Esophagus muscularis mucosa (tissue), 4 donors: ENCODE data around the gene ZP2. TPM values are rescaled to one million over a fixed set of nuclear protein-coding genes. Genes with fewer than 3 reads are reported as not detected.
"Not testable (repeated sequence)": the region's sequence is repeated elsewhere in the genome, so short reads cannot be mapped to it uniquely, and the experiment has no call there.

Source experiments
- DNase-seq: peaks from one replicate; pipeline ENCODE4 v3.0.0-alpha.2; 2017; ENCODE audit errors: extremely low spot score
- H3K27ac ChIP-seq, 4 donors: fragments of 200-600 bp; sonication (generic); replicated peaks in 1 of 4; 1 replicate in 3 of 4; 2 replicates in 1 of 4; pipeline ENCODE4 v1.5.1; 2016 to 2019; ENCODE audit warnings: mild to moderate bottlenecking in 1 of 4
- H3K27me3 ChIP-seq, 4 donors: fragments of 200-600 bp; sonication (generic); one replicate each; pipeline versions ENCODE4 v1.5.1 to v1.6.0; 2016 to 2019
- H3K36me3 ChIP-seq, 4 donors: fragments of 200-600 bp; sonication (generic); one replicate each; pipeline ENCODE4 v1.5.1; 2016 to 2019
- H3K4me1 ChIP-seq, 4 donors: fragments of 200-600 bp; sonication (generic); one replicate each; pipeline ENCODE4 v1.5.1; 2016 to 2019
- H3K4me3 ChIP-seq, 4 donors: fragments of 200-600 bp; sonication (generic); 1 replicate in 2 of 4; 2 replicates in 2 of 4; pipeline ENCODE4 v1.5.1; 2016 to 2019; ENCODE audit warnings: mild to moderate bottlenecking in 4 of 4, moderate library complexity in 1 of 4
- H3K9me3 ChIP-seq, 4 donors: fragments of 200-600 bp; sonication (generic); 1 replicate in 3 of 4; 2 replicates in 1 of 4; pipeline ENCODE4 v1.5.1; 2016 to 2019
- EP300 ChIP-seq: sonication (generic); formaldehyde crosslinking; IDR thresholded peaks from one replicate; pipeline ENCODE4 v1.6.1; 2017; ENCODE audit warnings: antibody characterized with exemption
- POLR2A ChIP-seq: fragments of 450-650 bp; IDR thresholded peaks from one replicate; pipeline ENCODE4 v1.6.1; 2017; ENCODE audit warnings: antibody characterized with exemption, moderate library complexity, mild to moderate bottlenecking, low read depth
- POLR2AphosphoS5 ChIP-seq, 2 donors: sonication (generic); formaldehyde crosslinking; IDR thresholded peaks; one replicate each; pipeline ENCODE4 v1.6.1; 2017; ENCODE audit warnings: antibody characterized with exemption in 2 of 2
- WGBS: methylation state at CpG from one replicate; pipeline ENCODE4 v1.1.5; 2018; 5-methylcytosine and 5-hydroxymethylcytosine counted together
- intact Hi-C: fragments of 100-400 bp; cut with DNase I; formaldehyde crosslinking; loops from one replicate; pipeline ENCODE4 v1.15.1; 2023
- total RNA-seq, 4 donors: library from RNA; depleted of rRNA; stranded (reverse); fragments of >200 nt; gene quantifications; one replicate each; pipeline versions ENCODE4 v1.1.0 to v1.2.1, GENCODE V29; 2016
- TF ChIP-seq, protein P1 (sequence below), 3 experiments: fragments of 200-600 bp in 2 of 3; fragments of 450-650 bp in 1 of 3; sonication (generic) in 2 of 3; IDR thresholded peaks; one replicate each; pipeline ENCODE4 v1.5.1; 2017 to 2019; ENCODE audit warnings: antibody characterized with exemption in 3 of 3, mild to moderate bottlenecking in 2 of 3, moderate library complexity in 1 of 3

ZP2 gene
- total RNA-seq, 4 donors from 2014 or later, result not detected

DNA sequence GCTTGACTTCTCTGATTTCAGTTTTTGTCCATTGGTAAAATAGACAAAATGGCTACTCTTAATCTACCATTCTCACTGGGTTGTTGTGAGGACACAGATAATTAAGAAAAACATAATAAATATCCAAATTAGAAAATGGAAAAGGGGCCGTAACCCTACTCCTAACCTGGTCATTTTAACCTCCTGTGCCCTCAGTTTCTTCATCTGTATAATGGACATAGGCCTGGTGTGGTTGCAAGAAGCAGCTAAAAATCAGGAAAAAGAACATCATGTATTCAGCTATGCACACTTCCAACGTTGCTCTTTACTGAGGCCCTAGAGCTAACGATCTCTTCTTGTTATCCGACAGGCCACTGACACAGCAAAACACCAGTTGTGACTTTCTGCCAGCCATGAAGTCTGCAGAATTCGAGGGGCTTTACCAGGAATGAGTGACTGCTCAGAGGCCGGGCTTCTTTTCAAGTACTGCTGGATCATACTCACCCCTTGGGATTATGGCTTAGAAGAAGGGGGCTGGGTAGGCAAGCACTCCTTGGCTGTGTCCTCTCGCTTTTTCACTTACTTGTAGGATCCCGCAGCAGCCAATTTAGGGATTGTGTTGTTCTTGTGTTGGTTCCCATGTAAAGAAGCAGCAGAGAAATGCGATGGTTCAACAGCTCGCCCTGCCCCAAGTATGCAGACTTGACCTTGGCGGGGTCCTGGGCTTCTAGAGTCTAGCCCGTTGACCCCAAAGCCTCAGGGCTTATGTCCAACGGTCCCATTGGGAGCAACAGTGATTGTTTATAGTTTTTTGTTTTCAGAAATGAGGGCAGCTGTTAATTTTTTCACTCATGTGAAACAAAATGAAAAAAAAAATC, 32.0 kb downstream of the ZP2 start:
- Histone ChIP-seq H3K4me3 (no peak overlapping the region), H3K27ac (no peak overlapping the region), H3K36me3 (peaks cover 61 to 87% (median 80%) of the 10 kb centered on the region in 4 donors), H3K9me3 (no peaks in the 10 kb centered on the region), H3K4me1 (no peaks in the 10 kb centered on the region), H3K27me3 (no peaks in the 10 kb centered on the region)
- no peak for DNase-seq
- no peak for TF ChIP-seq EP300
- 81% methylated on average over 12 of the region's 13 CpGs for WGBS
- intact Hi-C loops, result no loop called here

DNA sequence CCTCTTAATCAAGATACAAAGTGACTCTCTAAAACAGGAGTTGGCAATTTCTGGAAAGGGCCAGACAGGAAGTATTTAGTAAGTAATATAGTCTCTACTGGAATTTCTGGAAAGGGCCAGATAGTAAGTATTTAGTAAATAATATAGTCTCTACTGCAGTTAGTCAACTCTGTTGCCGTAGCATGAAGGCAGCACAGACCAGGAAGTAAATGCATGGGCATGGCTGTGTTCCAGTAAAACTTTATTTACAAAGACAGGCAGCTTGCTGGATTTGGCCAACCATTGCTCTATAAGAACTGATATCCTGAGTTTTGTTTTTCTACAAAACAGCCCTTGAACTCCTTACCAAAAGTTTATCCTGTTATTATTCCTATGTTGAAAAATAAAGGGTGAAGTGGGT, 36.0 kb downstream of the ZP2 start:
- no peaks in the 10 kb centered on the region for H3K4me1 ChIP-seq
- DNase-seq, result no peak
- no peak overlapping the region for H3K27ac ChIP-seq
- 84% methylated on average over 1 of the region's 1 CpG for WGBS
- TF ChIP-seq POLR2AphosphoS5 (IDR thresholded peaks at IDR 0.05) (no peak), POLR2A (no peak), EP300 (no peak)
- TF ChIP-seq, protein P1, sequence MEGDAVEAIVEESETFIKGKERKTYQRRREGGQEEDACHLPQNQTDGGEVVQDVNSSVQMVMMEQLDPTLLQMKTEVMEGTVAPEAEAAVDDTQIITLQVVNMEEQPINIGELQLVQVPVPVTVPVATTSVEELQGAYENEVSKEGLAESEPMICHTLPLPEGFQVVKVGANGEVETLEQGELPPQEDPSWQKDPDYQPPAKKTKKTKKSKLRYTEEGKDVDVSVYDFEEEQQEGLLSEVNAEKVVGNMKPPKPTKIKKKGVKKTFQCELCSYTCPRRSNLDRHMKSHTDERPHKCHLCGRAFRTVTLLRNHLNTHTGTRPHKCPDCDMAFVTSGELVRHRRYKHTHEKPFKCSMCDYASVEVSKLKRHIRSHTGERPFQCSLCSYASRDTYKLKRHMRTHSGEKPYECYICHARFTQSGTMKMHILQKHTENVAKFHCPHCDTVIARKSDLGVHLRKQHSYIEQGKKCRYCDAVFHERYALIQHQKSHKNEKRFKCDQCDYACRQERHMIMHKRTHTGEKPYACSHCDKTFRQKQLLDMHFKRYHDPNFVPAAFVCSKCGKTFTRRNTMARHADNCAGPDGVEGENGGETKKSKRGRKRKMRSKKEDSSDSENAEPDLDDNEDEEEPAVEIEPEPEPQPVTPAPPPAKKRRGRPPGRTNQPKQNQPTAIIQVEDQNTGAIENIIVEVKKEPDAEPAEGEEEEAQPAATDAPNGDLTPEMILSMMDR (IDR thresholded peaks at IDR 0.05), result no peak
- H3K27me3 ChIP-seq, result no peaks in the 10 kb centered on the region
- H3K9me3 ChIP-seq, result no peaks in the 10 kb centered on the region
- no peak overlapping the region for H3K4me3 ChIP-seq
- peaks cover 82 to 99% (median 97%) of the 10 kb centered on the region in 4 donors for H3K36me3 ChIP-seq
- intact Hi-C loops, result no loop called here

DNA sequence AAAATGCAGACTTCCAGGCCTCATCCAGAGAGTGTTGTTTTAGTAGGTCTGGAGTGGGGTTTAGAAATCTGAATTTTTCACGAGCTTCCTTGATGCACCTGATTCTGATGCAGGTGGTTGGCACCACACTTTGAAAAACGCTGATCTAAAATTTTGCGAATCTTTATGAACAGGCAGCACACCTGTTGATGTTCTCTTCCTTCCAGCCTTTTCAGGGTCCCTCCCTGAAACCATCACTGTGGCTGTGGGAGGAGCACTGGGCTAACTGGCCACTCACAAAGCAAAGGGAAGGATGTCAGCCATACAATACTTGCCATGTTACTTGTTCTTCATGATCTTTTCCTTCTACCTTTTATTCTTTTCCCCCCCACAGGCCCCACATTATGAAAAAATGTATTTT, 38.7 kb downstream of the ZP2 start:
- intact Hi-C loops, result no loop called here
- WGBS, result 95% methylated on average over 3 of the region's 3 CpGs
- no peaks in the 10 kb centered on the region for H3K9me3 ChIP-seq
- no peak overlapping the region for H3K4me3 ChIP-seq
- TF ChIP-seq, protein P1 (IDR thresholded peaks at IDR 0.05), result no peak
- TF ChIP-seq POLR2A (no peak), POLR2AphosphoS5 (IDR thresholded peaks at IDR 0.05) (no peak), EP300 (no peak)
- H3K27ac ChIP-seq, result no peak overlapping the region
- no peaks in the 10 kb centered on the region for H3K27me3 ChIP-seq
- H3K36me3 ChIP-seq, result peaks cover 63 to 85% (median 75%) of the 10 kb centered on the region in 4 donors
- H3K4me1 ChIP-seq, result peaks cover 0 to 19% (median 11%) of the 10 kb centered on the region in 4 donors
- no peak for DNase-seq

DNA sequence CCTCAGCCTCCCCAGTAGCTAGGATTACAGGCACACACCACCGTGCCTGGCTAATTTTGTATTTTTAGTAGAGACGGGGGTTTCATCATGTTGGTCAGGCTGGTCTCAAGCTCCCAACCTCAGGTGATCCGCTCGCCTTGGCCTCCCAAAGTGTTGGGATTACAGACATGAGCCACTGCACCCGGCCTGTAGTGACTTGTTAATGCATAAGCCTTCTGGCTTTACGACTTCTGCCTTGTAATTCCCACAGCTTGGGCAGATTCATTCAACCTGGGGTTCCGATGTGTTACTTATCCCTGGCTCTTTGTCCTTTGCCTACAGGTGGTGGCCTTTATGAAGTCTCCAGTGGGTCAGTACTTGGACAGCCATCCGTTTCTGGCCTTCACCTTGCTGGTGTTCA, 41.3 kb downstream of the ZP2 start:
- H3K36me3 ChIP-seq, result peaks cover 60 to 85% (median 75%) of the 10 kb centered on the region in 4 donors
- not testable (repeated sequence) for H3K4me3 ChIP-seq
- WGBS, result 94% methylated on average over 8 of the region's 8 CpGs

GRCh38 chr16:21169249-21169981, 42.0 kb downstream of the ZP2 start:
- peaks cover 54 to 85% (median 73%) of the 10 kb centered on the region in 4 donors for H3K36me3 ChIP-seq
- no peak for TF ChIP-seq POLR2AphosphoS5 (IDR thresholded peaks at IDR 0.05)
- TF ChIP-seq EP300, result no peak
- no peak for TF ChIP-seq POLR2A
- TF ChIP-seq, protein P1 (IDR thresholded peaks at IDR 0.05), result no peak
- no peaks in the 10 kb centered on the region for H3K27me3 ChIP-seq
- intact Hi-C loops, result loop anchor here (10.0 kb wide), 1 partner anchor 255 kb away; no protein-coding TSS in a partner anchor
- H3K4me3 ChIP-seq, result no peak overlapping the region
- 88% methylated on average over 5 of the region's 5 CpGs for WGBS
- no peak overlapping the region for H3K27ac ChIP-seq
- DNase-seq, result no peak
- peaks cover 10 to 40% (median 27%) of the 10 kb centered on the region in 4 donors for H3K4me1 ChIP-seq
- H3K9me3 ChIP-seq, result no peaks in the 10 kb centered on the region

More for the DNA sequence above, 41.3 kb downstream of the ZP2 start:
- DNase-seq, H3K27ac ChIP-seq, intact Hi-C loops, H3K27me3 ChIP-seq, H3K9me3 ChIP-seq: not testable (repeated sequence)
- H3K4me1 ChIP-seq, result peaks cover 3 to 33% (median 20%) of the 10 kb centered on the region in 4 donors
